Sciatic nerve (tissue), 2 donors: ENCODE results near the gene PHRF1. TPM values are rescaled to one million over a fixed set of nuclear protein-coding genes. Genes with fewer than 3 reads are reported as not detected.

ENCODE experiments used
- ATAC-seq: fragments of 200-7000 bp; cut with Tn5 transposase; one replicate; pipeline ENCODE4 v1.9.1; 2020; ENCODE audit warnings: mild to moderate bottlenecking, moderate library complexity
- DNase-seq: peaks from one replicate; pipeline ENCODE4 v3.0.0-alpha.2; 2020; ENCODE audit warnings: low spot score
- intact Hi-C: fragments of 100-400 bp; cut with DNase I; formaldehyde crosslinking; loops from one replicate; pipeline ENCODE4 v1.14.2; 2022
- total RNA-seq: library from RNA; stranded (reverse); fragmentation: NEBNext Ultra II Directional; extraction: Animal tissue kit (Norgen Biotek cat#: 25700); gene quantifications from one replicate; pipeline ENCODE4 v1.2.1, GENCODE V29; 2021
- donor health status: DM: no; HTN: no; CAD: no.
- donor health status: DM: no; HTN: no; CAD: no.

PHRF1 gene
- total RNA-seq, 1 donor from 2014 or later, result 33.5 TPM

GRCh38 chr11:536841-537621 is 39.2 kb upstream of the PHRF1 start, which contains the start of gene LRRC56:
Gene LRRC56 (plus strand): TSS chr11:537527. CDS start chr11:540685, 3,158 bp downstream.
- ATAC-seq (peak; percentile 37), DNase-seq (peak; percentile 84)
- intact Hi-C loops, result no loop called here

DNA sequence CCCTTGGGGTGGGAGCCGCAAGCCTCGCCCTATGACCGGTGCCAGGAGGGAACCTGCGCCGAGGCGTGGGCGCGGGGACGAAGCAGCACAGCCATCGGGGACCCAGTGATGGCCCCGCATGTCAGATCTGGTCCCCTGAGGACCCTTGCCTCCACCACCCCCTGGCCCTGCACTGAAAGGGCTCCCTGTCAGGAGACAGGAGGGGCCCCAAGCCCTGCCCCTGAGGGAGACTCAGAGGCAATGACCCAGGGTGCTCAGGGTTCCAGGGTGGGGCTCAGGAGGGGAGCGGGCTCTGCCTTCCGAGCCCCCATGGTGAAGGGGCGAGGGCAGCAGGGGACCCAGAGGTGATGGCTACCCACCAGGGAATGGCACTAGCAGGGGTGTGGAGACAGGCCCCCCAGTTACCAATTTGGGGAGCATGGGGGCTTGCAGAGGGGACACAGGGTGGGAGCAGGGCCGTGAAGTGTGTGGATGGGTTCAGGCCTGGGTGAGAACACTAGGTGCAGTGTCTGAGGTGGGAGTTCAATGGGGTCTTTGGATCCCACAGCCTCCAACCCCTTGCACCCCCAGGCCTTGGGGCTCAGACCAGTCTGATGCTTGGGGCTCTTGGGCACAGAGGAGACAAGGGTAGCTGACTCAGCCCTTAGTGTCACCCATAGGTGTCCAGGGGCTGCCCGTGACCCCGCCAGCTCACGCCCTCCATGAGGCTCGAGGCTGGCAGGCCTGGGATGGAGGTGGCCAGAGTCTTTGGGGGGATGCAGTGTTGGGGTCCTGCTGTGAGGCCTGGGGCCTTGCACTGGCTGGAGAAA is 38.4 kb upstream of the PHRF1 start:
- intact Hi-C loops, result no loop called here
- DNase-seq (peak; percentile 54), ATAC-seq (no peak)

- DNase-seq (no peak), ATAC-seq (no peak)
- intact Hi-C loops, result no loop called here
Measured at GRCh38 chr11:538431-539051, 37.7 kb upstream of the PHRF1 start.

GRCh38 chr11:539971-540481 is 36.2 kb upstream of the PHRF1 start:
- no peak for ATAC-seq
- intact Hi-C loops, result no loop called here
- DNase-seq, result no peak

DNA sequence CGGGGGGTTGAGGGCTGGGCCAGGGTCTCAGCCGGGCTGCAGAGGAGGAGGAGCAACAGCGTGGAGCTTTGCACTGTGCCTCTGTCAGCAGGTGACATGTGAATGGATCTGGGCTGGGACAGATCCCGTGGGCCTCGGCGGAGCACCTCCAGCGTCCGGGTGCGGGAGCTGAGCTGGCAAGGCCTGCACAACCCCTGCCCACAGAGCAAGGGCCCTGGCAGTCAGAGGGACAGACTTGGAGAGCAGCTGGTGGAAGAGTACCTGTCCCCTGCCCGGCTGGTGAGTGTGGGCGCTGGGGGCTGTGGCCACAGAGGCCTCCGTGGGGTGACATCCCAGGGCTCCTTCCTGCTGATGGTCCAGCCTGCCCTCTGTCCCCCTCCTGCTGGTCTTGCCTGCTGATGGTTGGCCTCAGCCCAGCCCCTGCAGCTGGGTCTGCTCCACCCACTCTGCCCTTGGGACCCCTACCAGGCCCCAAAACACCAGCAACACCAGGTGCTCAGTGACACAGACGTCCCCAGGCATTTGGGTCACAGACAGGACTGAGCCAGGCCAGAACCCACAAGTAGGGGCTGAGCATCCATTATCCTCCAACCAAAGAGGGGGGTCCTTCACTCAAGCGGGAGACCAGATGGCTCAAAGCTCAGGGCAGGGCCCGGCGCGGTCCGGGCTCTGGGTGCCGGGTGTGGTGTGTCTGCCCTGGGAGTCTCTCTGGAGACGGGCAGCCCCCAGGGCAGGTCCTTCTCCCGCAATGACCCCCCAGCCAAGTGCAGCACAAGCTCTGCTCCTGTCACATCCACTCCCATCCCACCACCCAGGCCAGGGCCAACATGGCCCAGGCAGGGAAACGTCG is 35.5 kb upstream of the PHRF1 start:
- no peak for ATAC-seq

GRCh38 chr11:541433-541885 is 34.8 kb upstream of the PHRF1 start:
- DNase-seq, result no peak
- intact Hi-C loops, result no loop called here
- no peak for ATAC-seq

More for the DNA sequence above, 35.5 kb upstream of the PHRF1 start:
- no peak for DNase-seq
- intact Hi-C loops, result no loop called here

GRCh38 chr11:544817-545166 is 31.5 kb upstream of the PHRF1 start:
- ATAC-seq (no peak), DNase-seq (no peak)
- intact Hi-C loops, result no loop called here

DNA sequence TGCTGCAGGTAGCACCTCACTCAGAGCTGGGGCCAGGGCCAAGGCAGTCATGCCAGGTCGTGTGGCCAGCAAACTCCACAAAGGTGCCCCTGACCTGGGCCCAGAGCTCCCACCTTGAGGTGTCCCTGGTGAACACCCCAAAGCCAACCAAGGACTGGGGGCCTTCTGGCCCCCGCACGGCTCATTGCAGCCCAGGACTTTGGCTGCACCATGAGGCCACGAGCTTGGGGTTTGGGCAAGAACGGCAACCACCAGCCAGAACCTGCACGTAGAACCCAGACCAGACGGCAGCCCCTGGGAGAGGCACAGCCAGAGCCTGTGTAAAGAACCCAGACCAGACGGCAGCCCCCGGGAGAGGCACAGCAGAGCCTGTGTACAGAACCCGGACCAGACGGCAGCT is 31.1 kb upstream of the PHRF1 start:
- intact Hi-C loops, result no loop called here
- DNase-seq, result no peak
- no peak for ATAC-seq

- intact Hi-C loops, result no loop called here
- ATAC-seq, result no peak
- no peak for DNase-seq
Measured at GRCh38 chr11:548700-549603, 27.3 kb upstream of the PHRF1 start.

GRCh38 chr11:550021-550745 is 26.1 kb upstream of the PHRF1 start:
- DNase-seq (no peak), ATAC-seq (no peak)
- intact Hi-C loops, result no loop called here

GRCh38 chr11:550746-551085 is 25.6 kb upstream of the PHRF1 start:
- intact Hi-C loops, result no loop called here
- DNase-seq, result no peak
- no peak for ATAC-seq

DNA sequence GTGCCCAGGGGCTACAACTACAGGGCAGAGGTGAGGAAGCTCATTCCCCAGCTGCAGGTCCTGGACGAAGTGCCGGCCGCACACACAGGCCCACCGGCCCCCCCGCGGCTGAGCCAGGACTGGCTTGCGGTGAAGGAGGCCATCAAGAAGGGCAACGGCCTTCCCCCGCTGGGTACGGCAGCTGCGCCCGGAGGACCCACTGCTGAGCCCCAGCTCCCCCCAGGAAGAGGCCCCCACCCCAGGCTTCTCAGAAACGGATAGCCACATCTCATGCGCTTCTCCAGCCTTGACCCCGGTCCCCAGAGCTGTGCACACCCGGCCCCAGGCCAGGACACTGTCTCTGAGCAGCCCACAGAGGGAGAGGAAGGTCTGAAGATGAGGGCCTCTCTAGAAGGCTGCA is 25.1 kb upstream of the PHRF1 start:
- intact Hi-C loops, result no loop called here
- ATAC-seq (no peak), DNase-seq (no peak)

DNA sequence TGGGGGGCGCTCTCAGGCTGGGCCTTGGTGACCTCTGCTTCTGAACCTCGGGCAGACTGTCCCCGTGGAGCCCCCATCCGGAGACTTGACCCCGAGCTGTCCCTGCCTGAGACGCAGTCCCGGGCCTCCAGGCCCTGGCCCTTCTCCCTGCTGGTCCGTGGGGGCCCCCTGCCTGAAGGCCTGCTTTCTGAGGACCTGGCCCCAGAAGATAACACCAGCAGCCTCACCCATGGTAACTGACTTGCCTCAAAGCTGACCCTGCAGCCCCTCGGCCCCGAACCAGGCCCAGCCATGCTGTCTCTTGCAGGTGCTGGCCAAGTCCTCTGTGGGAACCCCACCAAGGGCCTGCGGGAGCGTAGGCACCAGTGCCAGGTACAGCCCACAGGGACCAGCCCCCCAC is 24.7 kb upstream of the PHRF1 start:
- DNase-seq (no peak), ATAC-seq (no peak)
- intact Hi-C loops, result no loop called here

GRCh38 chr11:553083-553987 is 22.9 kb upstream of the PHRF1 start:
- ATAC-seq (no peak), DNase-seq (no peak)
- intact Hi-C loops, result no loop called here

GRCh38 chr11:553988-554340 is 22.3 kb upstream of the PHRF1 start:
- DNase-seq, result no peak
- no peak for ATAC-seq
- intact Hi-C loops, result no loop called here

- DNase-seq, result no peak
- intact Hi-C loops, result no loop called here
- ATAC-seq, result no peak
Measured at GRCh38 chr11:554428-555226, 21.6 kb upstream of the PHRF1 start.
